K562 (cell line): ENCODE measurements around the gene LAPTM5. TPM values are rescaled to one million over a fixed set of nuclear protein-coding genes. Genes with fewer than 3 reads are reported as not detected.
A peak's percentile ranks its signal among the peaks of the same experiment; 100 is the strongest.

Source experiments
- CAMTA2 ChIP-seq: fragments of 250-450 bp; sonication (Bioruptor Pico); conservative IDR thresholded peaks from 2 replicates; pipeline ENCODE4 v1.5.1; 2022
- CEBPB ChIP-seq: fragments of 450-650 bp; IDR thresholded peaks from 2 replicates; pipeline ENCODE4 v1.6.1; 2016; ENCODE audit warnings: missing genetic modification characterization, missing compliant biosample characterization
- CHCHD3 ChIP-seq: fragments of 250-450 bp; sonication (Bioruptor Pico); IDR thresholded peaks from 2 replicates; pipeline ENCODE4 v2.1.2; 2022; ENCODE audit warnings: mild to moderate bottlenecking
- EP300 ChIP-seq: IDR thresholded peaks from 2 replicates; pipeline ENCODE4 v1.6.1; 2012; ENCODE audit warnings: low read length, improper control_type of control experiment
- KLF13 ChIP-seq: fragments of 450-650 bp; IDR thresholded peaks from 2 replicates; pipeline ENCODE4 v1.6.1; 2016; ENCODE audit warnings: missing genetic modification characterization, low read depth, mild to moderate bottlenecking, missing compliant biosample characterization, moderate library complexity, borderline replicate concordance
- MXI1 ChIP-seq: IDR thresholded peaks from 2 replicates; pipeline ENCODE4 v1.6.1; 2011; ENCODE audit warnings: low read depth, mild to moderate bottlenecking, improper control_type of control experiment, low read length
- SRSF9 ChIP-seq: fragments of 200-400 bp; formaldehyde crosslinking; IDR thresholded peaks from 2 replicates; pipeline ENCODE4 v1.6.1; 2017; ENCODE audit warnings: low read depth, low read length, borderline replicate concordance
- STAT5A ChIP-seq: IDR thresholded peaks from 2 replicates; pipeline ENCODE4 v1.6.1; 2012; ENCODE audit warnings: low read length, inconsistent platforms, borderline replicate concordance
- TAF1 ChIP-seq: IDR thresholded peaks from 2 replicates; pipeline ENCODE4 v1.6.1; 2011; ENCODE audit warnings: mild to moderate bottlenecking, low read length, moderate library complexity; ENCODE audit not compliant: insufficient read depth, control insufficient read depth, severe bottlenecking; ENCODE audit errors: extremely low read depth
- ZKSCAN1 ChIP-seq: fragments of 150-350 bp; IDR thresholded peaks from 2 replicates; pipeline ENCODE4 v1.6.1; 2016; ENCODE audit warnings: low read depth, low read length
- ZNF23 ChIP-seq: fragments of 250-450 bp; sonication (Bioruptor Pico); IDR thresholded peaks from 2 replicates; pipeline ENCODE4 v1.4.0; 2020; ENCODE audit warnings: mild to moderate bottlenecking
- polyA plus RNA-seq, 8 experiments: library from polyadenylated mRNA; depleted of rRNA in 4 of 8; stranded (reverse) in 5 of 8; unstranded in 3 of 8; fragments of >200 nt; fragmentation: Nextera tagmentation in 2 of 8; fragmentation: Illumina TruSeq in 1 of 8; extraction: Ambion mirVana in 2 of 8; extraction: Trizol in 1 of 8; gene quantifications; 2 replicates each; pipeline versions ENCODE4 v1.2.1 to v1.2.3, GENCODE V29; 2011 to 2014; ENCODE audit warnings: inconsistent platforms in 1 of 8, missing spikeins in 1 of 8
- total RNA-seq, 7 experiments: library from RNA; depleted of rRNA in 6 of 7; stranded (reverse); fragments of >200 nt in 6 of 7; fragmentation: Illumina TruSeq in 2 of 7; extraction: Trizol in 2 of 7; gene quantifications; 2 replicates each; pipeline versions ENCODE4 v1.2.1 to v1.2.3, GENCODE V29; 2011 to 2021; ENCODE audit warnings: low replicate concordance in 1 of 7
- TF ChIP-seq, protein P1 (sequence below), 2 experiments: fragments of 450-650 bp in 1 of 2; sonication (generic) in 1 of 2; formaldehyde crosslinking in 1 of 2; IDR thresholded peaks in 1 of 2; conservative IDR thresholded peaks in 1 of 2; 2 replicates each; pipeline versions ENCODE4 v1.6.1 to v1.8.1; 2016 to 2023; ENCODE audit warnings: mild to moderate bottlenecking in 2 of 2, moderate library complexity in 2 of 2, inconsistent platforms in 1 of 2, missing genetic modification reagents in 1 of 2
- TF ChIP-seq, protein P2 (sequence below): sonication (generic); formaldehyde crosslinking; IDR thresholded peaks from 2 replicates; pipeline ENCODE4 v1.8.0; 2022; ENCODE audit warnings: missing genetic modification reagents, mild to moderate bottlenecking, borderline replicate concordance
- TF ChIP-seq, protein P3 (sequence below): fragments of 450-650 bp; IDR thresholded peaks from 2 replicates; pipeline ENCODE4 v1.6.1; 2018; ENCODE audit not compliant: partially characterized antibody
- TF ChIP-seq, protein P4 (sequence below): fragments of 200-800 bp; sonication (Bioruptor generic); IDR thresholded peaks from 2 replicates; pipeline ENCODE4 v1.6.1; 2016; ENCODE audit warnings: missing genetic modification characterization, missing compliant biosample characterization

Gene LAPTM5
- total and polyA plus RNA-seq, 9 of the 15 experiments (the other 6 are each of a cell fraction or from before 2014, with no cell fraction given) = 2.4 to 47.3 (median 20.3) TPM

DNA sequence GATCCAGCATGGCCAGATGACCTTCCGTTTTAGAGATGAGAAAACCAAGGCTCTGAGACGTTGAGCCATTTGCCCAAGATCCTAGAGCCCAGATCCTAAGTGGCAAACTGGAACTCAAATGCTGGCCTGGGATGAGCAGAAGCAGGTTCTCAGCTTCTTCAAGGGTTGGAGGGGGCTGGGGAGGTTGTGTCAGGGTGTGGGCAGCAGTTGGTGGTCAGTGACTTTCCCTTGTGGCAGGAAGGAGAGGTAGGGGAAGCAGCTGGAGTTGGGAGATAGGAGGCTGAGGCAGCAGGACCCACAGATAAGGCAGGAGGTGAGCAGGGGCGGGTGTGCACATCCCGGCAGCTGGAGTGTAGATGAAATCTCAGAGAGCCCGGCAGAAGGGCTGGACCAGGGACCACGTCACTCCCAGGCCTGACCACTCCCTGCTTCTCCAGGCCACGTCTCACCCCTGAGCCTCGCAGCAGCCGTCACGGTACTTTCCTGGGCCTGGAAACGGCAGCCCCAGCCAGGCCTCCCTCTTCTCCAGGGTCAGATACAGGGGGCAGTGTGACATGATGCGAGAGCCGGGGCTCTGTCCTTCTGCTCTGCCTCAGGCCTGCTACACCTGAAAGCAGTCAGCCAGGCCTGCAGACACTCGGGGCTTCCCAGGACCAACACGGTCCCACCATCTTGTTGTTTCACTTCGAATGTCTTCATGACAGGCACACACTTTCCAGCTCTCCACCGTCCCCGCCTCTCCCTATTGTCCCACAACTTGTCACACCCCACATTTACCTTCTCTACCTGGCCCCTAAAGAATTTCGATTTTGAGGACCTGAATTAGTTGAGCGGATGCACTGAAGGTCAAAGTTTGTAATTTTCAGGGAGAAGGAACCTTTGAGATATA, 11.5 kb upstream of the LAPTM5 start (continued):
- TF ChIP-seq STAT5A = peak; percentile 99
- peak; percentile 100 for TF ChIP-seq EP300
- peak; percentile 88 for TF ChIP-seq MXI1
- peak; percentile 91 for TF ChIP-seq CEBPB (tag)
- TF ChIP-seq KLF13 = peak; percentile 32
- TF ChIP-seq, protein P1, sequence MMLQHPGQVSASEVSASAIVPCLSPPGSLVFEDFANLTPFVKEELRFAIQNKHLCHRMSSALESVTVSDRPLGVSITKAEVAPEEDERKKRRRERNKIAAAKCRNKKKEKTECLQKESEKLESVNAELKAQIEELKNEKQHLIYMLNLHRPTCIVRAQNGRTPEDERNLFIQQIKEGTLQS (IDR thresholded peaks at IDR 0.05) = peak; percentile 92
- TF ChIP-seq, protein P1 (CRISPR knock-in tag; conservative IDR thresholded peaks at IDR 0.05) = peak; percentile 61; the same call in 1 of the 2 replicates
- TF ChIP-seq SRSF9 = no peak
- 0 out of 2 replicates have a peak, but pooled peaks have one; percentile 59 for TF ChIP-seq CAMTA2 (CRISPR knock-in tag)
- peak; percentile 78 for TF ChIP-seq TAF1
- TF ChIP-seq, protein P2, sequence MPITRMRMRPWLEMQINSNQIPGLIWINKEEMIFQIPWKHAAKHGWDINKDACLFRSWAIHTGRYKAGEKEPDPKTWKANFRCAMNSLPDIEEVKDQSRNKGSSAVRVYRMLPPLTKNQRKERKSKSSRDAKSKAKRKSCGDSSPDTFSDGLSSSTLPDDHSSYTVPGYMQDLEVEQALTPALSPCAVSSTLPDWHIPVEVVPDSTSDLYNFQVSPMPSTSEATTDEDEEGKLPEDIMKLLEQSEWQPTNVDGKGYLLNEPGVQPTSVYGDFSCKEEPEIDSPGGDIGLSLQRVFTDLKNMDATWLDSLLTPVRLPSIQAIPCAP (CRISPR knock-in tag) = no peak
- TF ChIP-seq CHCHD3 (CRISPR knock-in tag) = 0 out of 2 replicates have a peak, but pooled peaks have one; percentile 5
- TF ChIP-seq, protein P3, sequence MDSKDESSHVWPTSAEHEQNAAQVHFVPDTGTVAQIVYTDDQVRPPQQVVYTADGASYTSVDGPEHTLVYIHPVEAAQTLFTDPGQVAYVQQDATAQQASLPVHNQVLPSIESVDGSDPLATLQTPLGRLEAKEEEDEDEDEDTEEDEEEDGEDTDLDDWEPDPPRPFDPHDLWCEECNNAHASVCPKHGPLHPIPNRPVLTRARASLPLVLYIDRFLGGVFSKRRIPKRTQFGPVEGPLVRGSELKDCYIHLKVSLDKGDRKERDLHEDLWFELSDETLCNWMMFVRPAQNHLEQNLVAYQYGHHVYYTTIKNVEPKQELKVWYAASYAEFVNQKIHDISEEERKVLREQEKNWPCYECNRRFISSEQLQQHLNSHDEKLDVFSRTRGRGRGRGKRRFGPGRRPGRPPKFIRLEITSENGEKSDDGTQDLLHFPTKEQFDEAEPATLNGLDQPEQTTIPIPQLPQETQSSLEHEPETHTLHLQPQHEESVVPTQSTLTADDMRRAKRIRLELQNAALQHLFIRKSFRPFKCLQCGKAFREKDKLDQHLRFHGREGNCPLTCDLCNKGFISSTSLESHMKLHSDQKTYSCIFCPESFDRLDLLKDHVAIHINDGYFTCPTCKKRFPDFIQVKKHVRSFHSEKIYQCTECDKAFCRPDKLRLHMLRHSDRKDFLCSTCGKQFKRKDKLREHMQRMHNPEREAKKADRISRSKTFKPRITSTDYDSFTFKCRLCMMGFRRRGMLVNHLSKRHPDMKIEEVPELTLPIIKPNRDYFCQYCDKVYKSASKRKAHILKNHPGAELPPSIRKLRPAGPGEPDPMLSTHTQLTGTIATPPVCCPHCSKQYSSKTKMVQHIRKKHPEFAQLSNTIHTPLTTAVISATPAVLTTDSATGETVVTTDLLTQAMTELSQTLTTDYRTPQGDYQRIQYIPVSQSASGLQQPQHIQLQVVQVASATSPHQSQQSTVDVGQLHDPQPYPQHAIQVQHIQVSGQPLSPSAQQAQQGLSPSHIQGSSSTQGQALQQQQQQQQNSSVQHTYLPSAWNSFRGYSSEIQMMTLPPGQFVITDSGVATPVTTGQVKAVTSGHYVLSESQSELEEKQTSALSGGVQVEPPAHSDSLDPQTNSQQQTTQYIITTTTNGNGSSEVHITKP = peak; percentile 73
- peak; percentile 85 for TF ChIP-seq ZKSCAN1
- TF ChIP-seq, protein P4, sequence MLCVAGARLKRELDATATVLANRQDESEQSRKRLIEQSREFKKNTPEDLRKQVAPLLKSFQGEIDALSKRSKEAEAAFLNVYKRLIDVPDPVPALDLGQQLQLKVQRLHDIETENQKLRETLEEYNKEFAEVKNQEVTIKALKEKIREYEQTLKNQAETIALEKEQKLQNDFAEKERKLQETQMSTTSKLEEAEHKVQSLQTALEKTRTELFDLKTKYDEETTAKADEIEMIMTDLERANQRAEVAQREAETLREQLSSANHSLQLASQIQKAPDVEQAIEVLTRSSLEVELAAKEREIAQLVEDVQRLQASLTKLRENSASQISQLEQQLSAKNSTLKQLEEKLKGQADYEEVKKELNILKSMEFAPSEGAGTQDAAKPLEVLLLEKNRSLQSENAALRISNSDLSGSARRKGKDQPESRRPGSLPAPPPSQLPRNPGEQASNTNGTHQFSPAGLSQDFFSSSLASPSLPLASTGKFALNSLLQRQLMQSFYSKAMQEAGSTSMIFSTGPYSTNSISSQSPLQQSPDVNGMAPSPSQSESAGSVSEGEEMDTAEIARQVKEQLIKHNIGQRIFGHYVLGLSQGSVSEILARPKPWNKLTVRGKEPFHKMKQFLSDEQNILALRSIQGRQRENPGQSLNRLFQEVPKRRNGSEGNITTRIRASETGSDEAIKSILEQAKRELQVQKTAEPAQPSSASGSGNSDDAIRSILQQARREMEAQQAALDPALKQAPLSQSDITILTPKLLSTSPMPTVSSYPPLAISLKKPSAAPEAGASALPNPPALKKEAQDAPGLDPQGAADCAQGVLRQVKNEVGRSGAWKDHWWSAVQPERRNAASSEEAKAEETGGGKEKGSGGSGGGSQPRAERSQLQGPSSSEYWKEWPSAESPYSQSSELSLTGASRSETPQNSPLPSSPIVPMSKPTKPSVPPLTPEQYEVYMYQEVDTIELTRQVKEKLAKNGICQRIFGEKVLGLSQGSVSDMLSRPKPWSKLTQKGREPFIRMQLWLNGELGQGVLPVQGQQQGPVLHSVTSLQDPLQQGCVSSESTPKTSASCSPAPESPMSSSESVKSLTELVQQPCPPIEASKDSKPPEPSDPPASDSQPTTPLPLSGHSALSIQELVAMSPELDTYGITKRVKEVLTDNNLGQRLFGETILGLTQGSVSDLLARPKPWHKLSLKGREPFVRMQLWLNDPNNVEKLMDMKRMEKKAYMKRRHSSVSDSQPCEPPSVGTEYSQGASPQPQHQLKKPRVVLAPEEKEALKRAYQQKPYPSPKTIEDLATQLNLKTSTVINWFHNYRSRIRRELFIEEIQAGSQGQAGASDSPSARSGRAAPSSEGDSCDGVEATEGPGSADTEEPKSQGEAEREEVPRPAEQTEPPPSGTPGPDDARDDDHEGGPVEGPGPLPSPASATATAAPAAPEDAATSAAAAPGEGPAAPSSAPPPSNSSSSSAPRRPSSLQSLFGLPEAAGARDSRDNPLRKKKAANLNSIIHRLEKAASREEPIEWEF (CRISPR knock-in tag) = peak; percentile 97
- peak; percentile 50 for TF ChIP-seq ZNF23 (CRISPR knock-in tag)
